CD14-positive monocyte (primary cell): ENCODE measurements around the gene TEC. TPM values are rescaled to one million over a fixed set of nuclear protein-coding genes. Genes with fewer than 3 reads are reported as not detected.

Experiments
- DNase-seq, 3 donors: peaks; one replicate each; pipeline ENCODE4 v3.0.0-alpha.2; 2011 to 2022
- H2AFZ ChIP-seq: 2 replicates; pipeline ENCODE4 v1.6.0; 2012; ENCODE audit warnings: mild to moderate bottlenecking, low read depth, low read length, inconsistent platforms; ENCODE audit not compliant: insufficient read depth, poor library complexity, severe bottlenecking
- H3K27ac ChIP-seq, 2 donors: 1 replicate in 1 of 2; 2 replicates in 1 of 2; pipeline ENCODE4 v1.5.1; 2012 to 2013; ENCODE audit warnings: low read length in 2 of 2, control low read depth in 1 of 2, inconsistent platforms in 1 of 2, low read depth in 1 of 2, mild to moderate bottlenecking in 1 of 2
- H3K27me3 ChIP-seq, 2 donors: one replicate each; pipeline versions ENCODE4 v1.6.0 to v1.6.1; 2011 to 2013; ENCODE audit warnings: low read length in 2 of 2; ENCODE audit not compliant: control insufficient read depth in 2 of 2, insufficient read depth in 2 of 2
- H3K36me3 ChIP-seq, 2 donors: replicated peaks in 1 of 2; 1 replicate in 1 of 2; 2 replicates in 1 of 2; pipeline versions ENCODE4 v1.5.1 to v1.6.1; 2012 to 2013; ENCODE audit warnings: low read length in 2 of 2, control low read depth in 1 of 2, inconsistent platforms in 1 of 2, mild to moderate bottlenecking in 1 of 2; ENCODE audit not compliant: insufficient read depth in 2 of 2, control insufficient read depth in 1 of 2
- H3K4me1 ChIP-seq, 2 donors: 1 replicate in 1 of 2; 2 replicates in 1 of 2; pipeline versions ENCODE4 v1.5.1 to v1.6.1; 2012 to 2013; ENCODE audit warnings: low read length in 2 of 2, control low read depth in 1 of 2, inconsistent platforms in 1 of 2, mild to moderate bottlenecking in 1 of 2, moderate library complexity in 1 of 2; ENCODE audit not compliant: insufficient read depth in 2 of 2, control insufficient read depth in 1 of 2
- H3K4me2 ChIP-seq: replicated peaks from 2 replicates; pipeline ENCODE3; 2012; ENCODE audit warnings: low read length, moderate library complexity, mild to moderate bottlenecking; ENCODE audit not compliant: poor library complexity, severe bottlenecking; ENCODE audit errors: extremely low read depth
- H3K4me3 ChIP-seq, 3 experiments: fragments of 200-600 bp in 1 of 3; sonication (generic) in 1 of 3; replicated peaks in 1 of 3; 1 replicate in 2 of 3; 2 replicates in 1 of 3; pipeline ENCODE4 v1.5.1; 2011 to 2013; ENCODE audit warnings: low read length in 3 of 3, mild to moderate bottlenecking in 3 of 3, control low read depth in 2 of 3, low read depth in 2 of 3, inconsistent platforms in 1 of 3, moderate library complexity in 1 of 3
- H3K79me2 ChIP-seq: 2 replicates; pipeline ENCODE4 v1.6.0; 2012; ENCODE audit warnings: mild to moderate bottlenecking, control low read depth, inconsistent platforms, low read length, moderate library complexity; ENCODE audit not compliant: insufficient read depth
- H3K9ac ChIP-seq: 2 replicates; pipeline ENCODE4 v1.6.0; 2017; ENCODE audit warnings: low read length, mild to moderate bottlenecking; ENCODE audit not compliant: insufficient read depth, poor library complexity, severe bottlenecking
- H3K9me3 ChIP-seq, 2 donors: replicated peaks in 1 of 2; 1 replicate in 1 of 2; 2 replicates in 1 of 2; pipeline versions ENCODE4 v1.5.1 to v1.6.1; 2012 to 2013; ENCODE audit warnings: low read length in 2 of 2, control low read depth in 1 of 2; ENCODE audit not compliant: control insufficient read depth in 1 of 2, insufficient read depth in 1 of 2
- H4K20me1 ChIP-seq: 2 replicates; pipeline ENCODE4 v1.6.0; 2012; ENCODE audit warnings: mild to moderate bottlenecking, low read length, control low read depth, moderate library complexity; ENCODE audit not compliant: insufficient read depth
- H3K27ac Mint-ChIP-seq, 7 donors: one replicate each; pipeline ENCODE4 v1.8.0; 2020; ENCODE audit warnings: mild to moderate bottlenecking in 7 of 7, mixed read lengths in 7 of 7, moderate library complexity in 6 of 7, inconsistent platforms in 2 of 7
- H3K27me3 Mint-ChIP-seq, 3 donors: one replicate each; pipeline ENCODE4 v1.8.0; 2021 to 2022; ENCODE audit warnings: low read depth in 3 of 3, mild to moderate bottlenecking in 3 of 3, mixed read lengths in 3 of 3, moderate library complexity in 3 of 3, inconsistent platforms in 1 of 3
- H3K36me3 Mint-ChIP-seq, 2 donors: one replicate each; pipeline ENCODE4 v1.8.0; 2020; ENCODE audit warnings: mixed read lengths in 2 of 2, inconsistent platforms in 1 of 2, mild to moderate bottlenecking in 1 of 2
- H3K4me1 Mint-ChIP-seq: one replicate; pipeline ENCODE4 v1.8.0; 2020; ENCODE audit warnings: mild to moderate bottlenecking, mixed read lengths
- H3K4me3 Mint-ChIP-seq, 2 donors: one replicate each; pipeline ENCODE4 v1.8.0; 2020; ENCODE audit warnings: mild to moderate bottlenecking in 2 of 2, mixed read lengths in 2 of 2, moderate library complexity in 1 of 2
- H3K9me3 Mint-ChIP-seq, 7 donors: one replicate each; pipeline ENCODE4 v1.8.0; 2020 to 2022; ENCODE audit warnings: mixed read lengths in 7 of 7, mild to moderate bottlenecking in 6 of 7, moderate library complexity in 6 of 7, inconsistent platforms in 2 of 7
- WGBS: methylation state at CpG from one replicate; pipeline ENCODE4 v1.1.5; 2013; ENCODE audit warnings: missing lambda C conversion rate; ENCODE audit not compliant: insufficient coverage; 5-methylcytosine and 5-hydroxymethylcytosine counted together
- intact Hi-C, 2 donors: fragments of 100-400 bp; cut with micrococcal nuclease; formaldehyde crosslinking; loops; one replicate each; pipeline versions ENCODE4 v1.15.0 to v1.15.1; 2023
- polyA plus RNA-seq, 3 donors: library from polyadenylated mRNA; depleted of rRNA in 1 of 3; unstranded in 2 of 3; stranded (reverse) in 1 of 3; fragments of 300-500 nt in 2 of 3; fragments of >200 nt in 1 of 3; fragmentation: Illumina TruSeq in 2 of 3; gene quantifications; 1 replicate in 2 of 3; 2 replicates in 1 of 3; pipeline ENCODE4 v1.2.3, GENCODE V29; 2012 to 2021
- TF ChIP-seq, protein P1 (sequence below): fragments of 200-600 bp; IDR thresholded peaks from one replicate; pipeline ENCODE4 v1.8.0; 2022; ENCODE audit warnings: antibody characterized with exemption, mild to moderate bottlenecking

Gene TEC
- polyA plus RNA-seq, 3 donors, result 0.30 to 2.5 (median 0.73) TPM

DNA sequence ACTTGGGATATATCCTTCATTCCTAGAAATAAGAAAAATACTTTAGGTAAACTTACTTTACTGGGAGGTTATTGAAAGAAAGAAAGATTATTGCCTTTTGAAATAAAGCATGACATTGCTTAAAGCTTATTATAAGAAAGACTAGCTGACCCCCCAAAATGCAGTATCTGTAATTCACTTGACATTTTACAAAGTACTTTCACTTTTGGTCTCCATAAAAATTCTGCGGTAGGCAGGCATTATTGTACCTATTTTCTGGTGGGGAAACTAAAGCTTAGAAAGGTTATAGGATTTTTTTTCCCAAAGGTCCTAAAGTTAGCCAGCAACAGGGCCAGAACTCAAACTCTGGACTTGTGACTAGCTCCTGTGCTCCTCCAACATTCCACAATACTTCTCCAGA is 105.9 kb downstream of the TEC start:
- Histone ChIP-seq H4K20me1 (no peaks in the 10 kb centered on the region), H3K9me3 (no peaks in the 10 kb centered on the region), H3K4me1 (no peaks in the 10 kb centered on the region), H3K27me3 (no peaks in the 10 kb centered on the region), H3K27ac (peak overlapping the region in 1 of 2 donors; percentile 47), H3K4me2 (no peak overlapping the region), H3K4me3 (no peak overlapping the region), H2AFZ (no peak overlapping the region), H3K79me2 (no peaks in the 10 kb centered on the region), H3K36me3 (peaks cover 19 to 68% of the 10 kb centered on the region in 2 donors), H3K9ac (no peak overlapping the region)
- Mint-ChIP-seq H3K4me3 (no peak overlapping the region), H3K27ac (no peak overlapping the region), H3K36me3 (peaks cover 54 to 72% of the 10 kb centered on the region in 2 donors), H3K27me3 (peaks cover 0 to 3% (median 1%) of the 10 kb centered on the region in 3 donors), H3K9me3 (peaks cover 0 to 2% (median 0%) of the 10 kb centered on the region in 7 donors), H3K4me1 (peaks cover 4% of the 10 kb centered on the region)
- intact Hi-C loops, result no loop called here
- TF ChIP-seq, protein P1, sequence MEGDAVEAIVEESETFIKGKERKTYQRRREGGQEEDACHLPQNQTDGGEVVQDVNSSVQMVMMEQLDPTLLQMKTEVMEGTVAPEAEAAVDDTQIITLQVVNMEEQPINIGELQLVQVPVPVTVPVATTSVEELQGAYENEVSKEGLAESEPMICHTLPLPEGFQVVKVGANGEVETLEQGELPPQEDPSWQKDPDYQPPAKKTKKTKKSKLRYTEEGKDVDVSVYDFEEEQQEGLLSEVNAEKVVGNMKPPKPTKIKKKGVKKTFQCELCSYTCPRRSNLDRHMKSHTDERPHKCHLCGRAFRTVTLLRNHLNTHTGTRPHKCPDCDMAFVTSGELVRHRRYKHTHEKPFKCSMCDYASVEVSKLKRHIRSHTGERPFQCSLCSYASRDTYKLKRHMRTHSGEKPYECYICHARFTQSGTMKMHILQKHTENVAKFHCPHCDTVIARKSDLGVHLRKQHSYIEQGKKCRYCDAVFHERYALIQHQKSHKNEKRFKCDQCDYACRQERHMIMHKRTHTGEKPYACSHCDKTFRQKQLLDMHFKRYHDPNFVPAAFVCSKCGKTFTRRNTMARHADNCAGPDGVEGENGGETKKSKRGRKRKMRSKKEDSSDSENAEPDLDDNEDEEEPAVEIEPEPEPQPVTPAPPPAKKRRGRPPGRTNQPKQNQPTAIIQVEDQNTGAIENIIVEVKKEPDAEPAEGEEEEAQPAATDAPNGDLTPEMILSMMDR, result no peak
- WGBS, result no CpG with 5 or more reads among the region's 1 CpG
- DNase-seq, result no peak

DNA sequence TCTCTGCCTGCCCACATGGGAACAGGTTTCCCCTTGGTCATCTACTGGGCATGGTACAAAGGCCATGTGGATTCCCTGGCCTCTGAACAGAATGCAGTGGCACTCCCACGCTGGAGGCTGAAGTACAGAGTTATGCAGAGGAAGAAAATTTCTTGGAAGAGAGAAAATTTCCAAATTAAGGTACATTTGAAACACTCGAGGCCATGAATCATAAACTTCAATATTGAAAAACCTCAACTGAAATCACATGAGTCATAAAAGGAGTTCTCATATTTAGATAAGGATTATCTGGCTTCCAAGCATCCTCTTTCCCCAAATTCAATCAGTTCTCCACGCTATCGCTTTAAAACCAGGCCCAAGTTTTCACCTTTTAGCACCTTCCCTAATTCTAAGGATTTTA is 107.5 kb downstream of the TEC start:
- Mint-ChIP-seq H3K9me3 (peaks cover 1 to 8% (median 2%) of the 10 kb centered on the region in 7 donors), H3K36me3 (peaks cover 56 to 73% of the 10 kb centered on the region in 2 donors), H3K27ac (peak overlapping the region in 1 of 7 donors; percentile 18), H3K4me3 (no peak overlapping the region), H3K4me1 (peaks cover 4% of the 10 kb centered on the region), H3K27me3 (peaks cover 0 to 3% (median 1%) of the 10 kb centered on the region in 3 donors)
- H3K27me3 ChIP-seq, result no peaks in the 10 kb centered on the region
- no peaks in the 10 kb centered on the region for H3K9me3 ChIP-seq
- no peaks in the 10 kb centered on the region for H4K20me1 ChIP-seq
- DNase-seq, result no peak
- TF ChIP-seq, protein P1, result no peak
- H3K9ac ChIP-seq, result no peak overlapping the region
- H2AFZ ChIP-seq, result no peak overlapping the region
- no CpG with 5 or more reads among the region's 4 CpGs for WGBS
- intact Hi-C loops, result no loop called here
- no peak overlapping the region for H3K4me2 ChIP-seq
- H3K79me2 ChIP-seq, result no peaks in the 10 kb centered on the region
- no peaks in the 10 kb centered on the region for H3K4me1 ChIP-seq
- peaks cover 14 to 68% of the 10 kb centered on the region in 2 donors for H3K36me3 ChIP-seq
- no peak overlapping the region for H3K27ac ChIP-seq
- H3K4me3 ChIP-seq, result no peak overlapping the region
